Measurements from ENCODE around the gene UGT1A10. TPM values are rescaled to one million over a fixed set of nuclear protein-coding genes. Genes with fewer than 3 reads are reported as not detected.
A peak's percentile ranks its signal among the peaks of the same experiment; 100 is the strongest.
"Not testable (repeated sequence)": the region's sequence is repeated elsewhere in the genome, so short reads cannot be mapped to it uniquely, and the experiment has no call there.

Gene UGT1A10
- total RNA-seq, 2 experiments from 2014 or later, result not detected

DNA sequence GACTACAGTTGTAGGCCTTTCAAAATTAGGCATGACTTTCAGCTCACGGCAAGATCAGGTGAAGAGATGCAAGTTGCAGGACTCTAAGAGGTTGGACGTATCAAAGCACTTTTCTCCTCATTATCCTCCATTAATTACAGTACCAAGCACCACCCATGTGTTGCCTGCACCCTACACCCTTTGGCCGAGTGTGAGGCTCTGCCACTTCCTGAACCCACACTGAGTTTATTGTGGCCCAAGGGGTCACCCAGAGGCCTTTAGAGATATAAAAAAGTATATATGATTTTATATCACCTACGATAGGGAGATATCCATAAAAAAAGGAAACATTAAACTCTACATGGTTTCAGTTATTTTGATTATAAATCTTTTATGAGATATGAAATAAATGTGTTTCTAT, 16.0 kb upstream of the UGT1A10 start:
- CTCF ChIA-PET, result no interaction called here
- Mint-ChIP-seq H3K36me3 (ENCODE audit: low read depth) (no peaks in the 10 kb centered on the region), H3K4me1 (no peaks in the 10 kb centered on the region), H3K27ac (no peak overlapping the region), H3K27me3 (peaks cover 26% of the 10 kb centered on the region), H3K9me3 (ENCODE audit: low read depth) (peaks cover 2% of the 10 kb centered on the region), H3K4me3 (no peak overlapping the region)
- intact Hi-C loops (cut with DNase I, micrococcal nuclease), result no loop called here
- DNase-seq, result no peak
- ATAC-seq, result no peak
- POLR2A ChIA-PET, result no interaction called here

- POLR2A ChIA-PET, result not testable (repeated sequence)
Measured at GRCh38 chr2:233621863-233622262, 14.4 kb upstream of the UGT1A10 start.

DNA sequence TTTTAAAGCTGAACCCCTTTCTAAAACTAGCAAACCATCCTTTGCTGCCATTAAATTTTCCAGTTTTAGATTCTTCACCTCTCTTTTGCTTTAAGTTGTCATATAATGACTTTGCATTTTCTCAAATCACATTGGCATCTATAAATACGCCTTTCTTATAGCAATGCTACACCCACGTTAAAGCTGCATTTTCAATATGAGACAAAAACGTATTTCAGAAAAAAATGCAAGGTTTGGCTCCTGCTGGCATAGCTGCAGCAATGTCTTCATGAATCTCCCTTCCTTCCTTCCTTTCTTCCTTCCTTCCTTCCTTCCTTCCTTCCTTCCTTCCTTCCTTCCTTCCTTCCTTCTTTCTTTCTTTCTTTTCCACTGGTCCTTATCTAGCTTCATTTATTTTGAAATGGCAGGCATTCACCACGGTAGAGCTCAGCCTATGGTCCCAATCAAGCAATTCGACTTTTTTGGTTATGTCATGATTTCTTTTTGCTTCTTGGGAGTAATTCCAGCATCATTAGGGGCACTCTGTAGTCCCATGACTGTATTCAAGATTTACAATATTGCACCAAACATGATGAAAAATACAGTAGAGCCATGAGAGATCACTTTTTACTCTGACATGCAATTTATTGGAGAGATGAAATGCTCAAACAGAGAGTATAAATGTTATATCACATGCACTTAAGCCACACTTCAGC, 8.8 kb upstream of the UGT1A10 start:
- no peak for ATAC-seq
- Mint-ChIP-seq H3K27me3 (peaks cover 18% of the 10 kb centered on the region), H3K36me3 (ENCODE audit: low read depth) (no peaks in the 10 kb centered on the region), H3K4me1 (no peaks in the 10 kb centered on the region), H3K27ac (no peak overlapping the region), H3K4me3 (no peak overlapping the region), H3K9me3 (ENCODE audit: low read depth) (peaks cover 12% of the 10 kb centered on the region)
- intact Hi-C loops (cut with DNase I, micrococcal nuclease), result no loop called here
- ChIA-PET POLR2A (no interaction called here), CTCF (no interaction called here)
- no peak for DNase-seq

More at GRCh38 chr2:233621863-233622262, 14.4 kb upstream of the UGT1A10 start:
- DNase-seq; H3K36me3 Mint-ChIP-seq (ENCODE audit: low read depth); H3K27ac Mint-ChIP-seq; intact Hi-C loops (cut with DNase I, micrococcal nuclease); H3K4me3 Mint-ChIP-seq; CTCF ChIA-PET; ATAC-seq; H3K4me1 Mint-ChIP-seq; H3K9me3 Mint-ChIP-seq (ENCODE audit: low read depth): not testable (repeated sequence)
- peaks cover 25% of the 10 kb centered on the region for H3K27me3 Mint-ChIP-seq

DNA sequence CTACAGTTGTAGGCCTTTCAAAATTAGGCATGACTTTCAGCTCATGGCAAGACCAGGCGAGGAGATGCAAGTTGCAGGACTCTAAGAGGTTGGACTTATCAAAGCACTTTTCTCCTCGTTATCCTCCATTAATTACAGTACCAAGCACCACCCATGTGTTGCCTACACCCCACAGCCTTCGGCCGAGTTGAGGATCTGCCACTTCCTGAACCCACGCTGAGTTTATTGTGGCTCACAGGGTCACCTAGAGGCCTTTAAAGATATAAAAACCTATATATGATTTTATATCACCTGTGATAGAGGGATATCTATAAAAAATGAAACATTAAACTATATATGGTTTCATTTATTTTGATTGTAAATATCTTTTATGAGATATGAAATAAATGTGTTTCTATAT, 2.6 kb downstream of the UGT1A10 start:
- no peak overlapping the region for H3K4me3 Mint-ChIP-seq
- intact Hi-C loops (cut with DNase I, micrococcal nuclease), result no loop called here
- POLR2A ChIA-PET, result no interaction called here
- peaks cover 11% of the 10 kb centered on the region for H3K4me1 Mint-ChIP-seq
- peaks cover 7% of the 10 kb centered on the region for H3K27me3 Mint-ChIP-seq
- CTCF ChIA-PET, result no interaction called here
- no peaks in the 10 kb centered on the region for H3K36me3 Mint-ChIP-seq (ENCODE audit: low read depth)
- DNase-seq (peak; percentile 10), ATAC-seq (no peak)
- H3K9me3 Mint-ChIP-seq (ENCODE audit: low read depth), result peaks cover 2% of the 10 kb centered on the region
- H3K27ac Mint-ChIP-seq, result no peak overlapping the region

- ChIA-PET CTCF (no interaction called here), POLR2A (no interaction called here)
- no peaks in the 10 kb centered on the region for H3K36me3 Mint-ChIP-seq (ENCODE audit: low read depth)
- H3K4me3 Mint-ChIP-seq, result no peak overlapping the region
- H3K9me3 Mint-ChIP-seq (ENCODE audit: low read depth), result peaks cover 2% of the 10 kb centered on the region
- peaks cover 7% of the 10 kb centered on the region for H3K27me3 Mint-ChIP-seq
- DNase-seq, result no peak
- H3K4me1 Mint-ChIP-seq, result peaks cover 11% of the 10 kb centered on the region
- intact Hi-C loops (cut with DNase I, micrococcal nuclease), result no loop called here
- no peak overlapping the region for H3K27ac Mint-ChIP-seq
- ATAC-seq, result no peak
Measured at GRCh38 chr2:233639860-233640259, 3.6 kb downstream of the UGT1A10 start.

DNA sequence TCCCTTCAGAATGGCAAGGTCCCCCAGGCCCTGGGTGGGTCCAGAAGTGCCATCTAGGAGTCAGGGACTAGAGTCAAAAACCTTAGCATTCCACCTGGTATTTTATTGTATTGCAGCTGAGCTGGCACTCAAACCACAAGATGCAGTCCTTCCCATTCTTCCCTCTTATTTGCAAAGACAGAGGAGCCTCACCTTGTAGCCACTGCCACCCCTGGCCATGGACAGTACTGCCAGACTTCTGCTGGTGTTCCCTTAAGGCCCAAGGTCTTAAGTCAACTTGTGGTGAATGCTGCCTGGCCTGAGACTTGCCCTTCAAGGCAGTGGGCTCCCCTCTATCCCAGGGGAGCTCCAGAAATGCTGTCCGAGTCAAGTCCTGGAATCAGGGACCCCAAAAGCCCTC, 6.9 kb downstream of the UGT1A10 start:
- H3K27me3 Mint-ChIP-seq, result peaks cover 6% of the 10 kb centered on the region
- DNase-seq, result no peak
- intact Hi-C loops (cut with DNase I, micrococcal nuclease), result no loop called here
- ATAC-seq, result no peak
- H3K4me3 Mint-ChIP-seq, result no peak overlapping the region
- H3K9me3 Mint-ChIP-seq (ENCODE audit: low read depth), result peaks cover 22% of the 10 kb centered on the region
- CTCF ChIA-PET, result interaction anchor here (0.6 kb wide), 1 partner anchor 495 kb away, joined by 5 read pairs; no protein-coding TSS in a partner anchor
- POLR2A ChIA-PET, result no interaction called here
- peaks cover 3% of the 10 kb centered on the region for H3K36me3 Mint-ChIP-seq (ENCODE audit: low read depth)
- no peak overlapping the region for H3K27ac Mint-ChIP-seq
- H3K4me1 Mint-ChIP-seq, result peaks cover 11% of the 10 kb centered on the region

- DNase-seq; ATAC-seq; H3K27me3 Mint-ChIP-seq; POLR2A ChIA-PET; H3K27ac Mint-ChIP-seq; H3K36me3 Mint-ChIP-seq (ENCODE audit: low read depth); H3K4me1 Mint-ChIP-seq; intact Hi-C loops (cut with DNase I, micrococcal nuclease); H3K4me3 Mint-ChIP-seq: not testable (repeated sequence)
- H3K9me3 Mint-ChIP-seq (ENCODE audit: low read depth), result peaks cover 22% of the 10 kb centered on the region
- CTCF ChIA-PET, result interaction anchor here (0.7 kb wide), 2 partner anchors 612 to 1697 kb away, joined by 3 read pairs; no protein-coding TSS in a partner anchor
Measured at GRCh38 chr2:233646033-233646432, 9.8 kb downstream of the UGT1A10 start.

GRCh38 chr2:233650981-233651380, 14.7 kb downstream of the UGT1A10 start:
- no peak overlapping the region for H3K27ac Mint-ChIP-seq
- POLR2A ChIA-PET, result no interaction called here
- DNase-seq (no peak), ATAC-seq (no peak)
- H3K9me3 Mint-ChIP-seq (ENCODE audit: low read depth), result peaks cover 14% of the 10 kb centered on the region
- H3K27me3 Mint-ChIP-seq, result peaks cover 10% of the 10 kb centered on the region
- H3K36me3 Mint-ChIP-seq (ENCODE audit: low read depth), result peaks cover 3% of the 10 kb centered on the region
- H3K4me3 Mint-ChIP-seq, result no peak overlapping the region
- intact Hi-C loops (cut with DNase I, micrococcal nuclease), result no loop called here
- CTCF ChIA-PET, result no interaction called here
- no peaks in the 10 kb centered on the region for H3K4me1 Mint-ChIP-seq

GRCh38 chr2:233651430-233651829, 15.2 kb downstream of the UGT1A10 start:
- peaks cover 3% of the 10 kb centered on the region for H3K36me3 Mint-ChIP-seq (ENCODE audit: low read depth)
- DNase-seq (no peak), ATAC-seq (no peak)
- ChIA-PET CTCF (interaction anchor here (0.7 kb wide), 1 partner anchor 62 kb away, joined by 3 read pairs; the partner anchor contains the start of gene UGT1A5), POLR2A (no interaction called here)
- intact Hi-C loops (cut with DNase I, micrococcal nuclease), result no loop called here
- peaks cover 10% of the 10 kb centered on the region for H3K27me3 Mint-ChIP-seq
- no peak overlapping the region for H3K4me3 Mint-ChIP-seq
- H3K9me3 Mint-ChIP-seq (ENCODE audit: low read depth), result peaks cover 12% of the 10 kb centered on the region
- no peaks in the 10 kb centered on the region for H3K4me1 Mint-ChIP-seq
- H3K27ac Mint-ChIP-seq, result no peak overlapping the region

GRCh38 chr2:233654501-233654900, 18.3 kb downstream of the UGT1A10 start:
- no peak for DNase-seq
- H3K4me3 Mint-ChIP-seq, result no peak overlapping the region
- intact Hi-C loops (cut with DNase I, micrococcal nuclease), result no loop called here
- H3K27ac Mint-ChIP-seq, result no peak overlapping the region
- POLR2A ChIA-PET, result no interaction called here
- no peaks in the 10 kb centered on the region for H3K9me3 Mint-ChIP-seq (ENCODE audit: low read depth)
- H3K36me3 Mint-ChIP-seq (ENCODE audit: low read depth), result no peaks in the 10 kb centered on the region
- H3K4me1 Mint-ChIP-seq, result no peaks in the 10 kb centered on the region
- CTCF ChIA-PET, result interaction anchor here (1.0 to 1.2 kb wide), 2 partner anchors 13 to 1065 kb away, joined by 3 read pairs; no protein-coding TSS in a partner anchor
- ATAC-seq, result no peak
- H3K27me3 Mint-ChIP-seq, result peaks cover 12% of the 10 kb centered on the region

DNA sequence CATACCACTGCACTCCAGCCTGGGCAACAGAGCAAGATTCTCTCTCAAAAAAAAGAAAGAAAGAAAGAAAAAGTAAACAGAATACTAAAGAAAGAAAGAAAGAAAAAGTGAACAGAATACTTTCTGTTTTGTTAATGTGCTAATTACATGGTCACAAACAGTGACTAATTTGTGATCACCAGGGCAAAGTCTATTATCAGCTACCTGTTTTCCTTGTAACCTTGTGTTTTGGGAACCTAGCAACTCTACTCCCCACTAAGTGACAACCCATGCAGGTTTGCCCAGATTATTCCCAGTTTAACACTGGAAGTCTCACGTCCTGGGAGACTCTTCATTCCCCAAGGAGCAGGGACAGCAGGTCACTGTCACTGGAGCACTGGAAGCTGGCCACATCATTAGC, 18.8 kb downstream of the UGT1A10 start:
- H3K27ac Mint-ChIP-seq, result no peak overlapping the region
- ChIA-PET POLR2A (no interaction called here), CTCF (interaction anchor here (1.2 kb wide), 1 partner anchor 1064 kb away, joined by 3 read pairs; no protein-coding TSS in a partner anchor)
- H3K4me3 Mint-ChIP-seq, result no peak overlapping the region
- H3K9me3 Mint-ChIP-seq (ENCODE audit: low read depth), result no peaks in the 10 kb centered on the region
- H3K36me3 Mint-ChIP-seq (ENCODE audit: low read depth), result no peaks in the 10 kb centered on the region
- ATAC-seq, result no peak
- no peaks in the 10 kb centered on the region for H3K4me1 Mint-ChIP-seq
- DNase-seq, result no peak
- intact Hi-C loops (cut with DNase I, micrococcal nuclease), result no loop called here
- H3K27me3 Mint-ChIP-seq, result peaks cover 15% of the 10 kb centered on the region

GRCh38 chr2:233655943-233656342, 19.7 kb downstream of the UGT1A10 start:
- ATAC-seq; H3K4me1 Mint-ChIP-seq; H3K9me3 Mint-ChIP-seq (ENCODE audit: low read depth); CTCF ChIA-PET; intact Hi-C loops (cut with DNase I, micrococcal nuclease); DNase-seq; H3K27ac Mint-ChIP-seq; POLR2A ChIA-PET; H3K4me3 Mint-ChIP-seq; H3K36me3 Mint-ChIP-seq (ENCODE audit: low read depth): not testable (repeated sequence)
- peaks cover 15% of the 10 kb centered on the region for H3K27me3 Mint-ChIP-seq

Data from activated CD4-positive, alpha-beta T cell treated with anti-CD3 and anti-CD28 coated beads for 36 hours (primary cell).